Upper lobe of left lung (tissue), 6 donors: ENCODE data around the gene CYFIP1. TPM values are rescaled to one million over a fixed set of nuclear protein-coding genes. Genes with fewer than 3 reads are reported as not detected.

Source experiments
- ATAC-seq, 2 donors: fragments of 200-7000 bp; cut with Tn5 transposase; one replicate each; pipeline ENCODE4 v1.9.1; 2022; ENCODE audit warnings: mild to moderate bottlenecking in 2 of 2, moderate library complexity in 2 of 2; ENCODE audit not compliant: low FRiP score in 2 of 2
- DNase-seq, 2 donors: peaks; one replicate each; pipeline ENCODE4 v3.0.0-alpha.2; 2019 to 2020
- H3K27ac ChIP-seq, 4 donors: fragments of 200-600 bp; sonication (generic); one replicate each; pipeline ENCODE4 v1.5.1; 2016 to 2019
- H3K27me3 ChIP-seq, 4 donors: fragments of 200-600 bp; sonication (generic); one replicate each; pipeline ENCODE4 v1.5.1; 2017 to 2019
- H3K36me3 ChIP-seq, 4 donors: fragments of 200-600 bp; sonication (generic); one replicate each; pipeline ENCODE4 v1.5.1; 2016 to 2019
- H3K4me1 ChIP-seq, 4 donors: fragments of 200-600 bp; sonication (generic); one replicate each; pipeline ENCODE4 v1.5.1; 2018 to 2019
- H3K4me3 ChIP-seq, 4 donors: fragments of 200-600 bp; sonication (generic); one replicate each; pipeline ENCODE4 v1.5.1; 2017 to 2019; ENCODE audit warnings: mild to moderate bottlenecking in 2 of 4, moderate library complexity in 1 of 4
- H3K9me3 ChIP-seq, 4 donors: fragments of 200-600 bp; sonication (generic); one replicate each; pipeline ENCODE4 v1.5.1; 2018 to 2019
- EP300 ChIP-seq, 4 donors: sonication (generic); formaldehyde crosslinking; IDR thresholded peaks; one replicate each; pipeline ENCODE4 v1.5.1; 2017; ENCODE audit warnings: antibody characterized with exemption in 4 of 4, control low read depth in 2 of 4
- POLR2A ChIP-seq, 4 donors: fragments of 450-650 bp; IDR thresholded peaks; one replicate each; pipeline ENCODE4 v1.5.1; 2016 to 2017; ENCODE audit warnings: antibody characterized with exemption in 4 of 4, mild to moderate bottlenecking in 2 of 4
- POLR2AphosphoS5 ChIP-seq, 2 donors: sonication (generic); formaldehyde crosslinking; IDR thresholded peaks; one replicate each; pipeline ENCODE4 v1.5.1; 2017; ENCODE audit warnings: antibody characterized with exemption in 2 of 2
- WGBS, 2 donors: methylation state at CpG; one replicate each; pipeline ENCODE4 v1.1.5; 2017 to 2018; 5-methylcytosine and 5-hydroxymethylcytosine counted together
- total RNA-seq, 6 donors: library from RNA; depleted of rRNA in 4 of 6; stranded (reverse); fragments of >200 nt in 4 of 6; gene quantifications; one replicate each; pipeline versions ENCODE4 v1.1.0 to v1.2.1, GENCODE V29; 2016 to 2021
- TF ChIP-seq, protein P1 (sequence below), 6 experiments: fragments of 450-650 bp in 4 of 6; fragments of 200-600 bp in 2 of 6; sonication (generic) in 2 of 6; IDR thresholded peaks; one replicate each; pipeline ENCODE4 v1.5.1; 2016 to 2019; ENCODE audit warnings: antibody characterized with exemption in 6 of 6
- donor health status: DM: no; HTN: no; CAD: no; lungs with moderate emphysema.
- donor health status: DM: no; HTN: yes; CAD: no; lungs with severe emphysema.

The CYFIP1 gene
- total RNA-seq, 6 donors from 2014 or later = 100 to 171 (median 136) TPM

DNA sequence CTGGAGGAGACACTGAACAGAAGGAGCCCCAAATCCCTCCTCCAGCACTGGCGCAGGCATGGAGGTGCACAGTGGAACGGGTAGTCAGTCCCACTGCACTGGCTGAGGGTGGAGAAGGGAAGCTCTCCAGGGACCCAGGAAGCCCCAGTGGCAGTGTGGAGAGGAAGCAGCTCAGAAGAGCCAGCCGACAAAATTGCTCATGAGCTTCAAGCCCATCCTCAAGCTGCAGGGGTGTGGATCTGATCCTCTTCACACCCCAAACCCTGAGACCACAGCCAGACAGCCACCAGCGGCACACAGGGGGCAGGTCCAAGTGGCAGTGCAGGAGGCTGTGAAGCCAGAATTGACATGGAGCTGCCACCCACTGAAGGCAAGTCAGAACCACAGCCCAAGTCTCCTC lies 32.1 kb downstream of the CYFIP1 start:
- DNase-seq (no peak), ATAC-seq (no peak)
- Histone ChIP-seq H3K4me1 (peaks cover 32 to 37% (median 36%) of the 10 kb centered on the region in 4 donors), H3K27ac (peak overlapping the region in 3 of 4 donors; percentile 21 to 73 (median 36)), H3K27me3 (no peaks in the 10 kb centered on the region), H3K9me3 (no peaks in the 10 kb centered on the region), H3K4me3 (no peak overlapping the region), H3K36me3 (peaks cover 7 to 40% (median 25%) of the 10 kb centered on the region in 4 donors)
- 64% methylated on average over 4 of the region's 4 CpGs; no CpG with 5 or more reads in 1 of the 2 donors for WGBS, 2 donors
- no peak for TF ChIP-seq POLR2A (IDR thresholded peaks at IDR 0.05)
- no peak for TF ChIP-seq POLR2AphosphoS5 (IDR thresholded peaks at IDR 0.05)
- TF ChIP-seq EP300 (IDR thresholded peaks at IDR 0.05) = no peak
- TF ChIP-seq, protein P1, sequence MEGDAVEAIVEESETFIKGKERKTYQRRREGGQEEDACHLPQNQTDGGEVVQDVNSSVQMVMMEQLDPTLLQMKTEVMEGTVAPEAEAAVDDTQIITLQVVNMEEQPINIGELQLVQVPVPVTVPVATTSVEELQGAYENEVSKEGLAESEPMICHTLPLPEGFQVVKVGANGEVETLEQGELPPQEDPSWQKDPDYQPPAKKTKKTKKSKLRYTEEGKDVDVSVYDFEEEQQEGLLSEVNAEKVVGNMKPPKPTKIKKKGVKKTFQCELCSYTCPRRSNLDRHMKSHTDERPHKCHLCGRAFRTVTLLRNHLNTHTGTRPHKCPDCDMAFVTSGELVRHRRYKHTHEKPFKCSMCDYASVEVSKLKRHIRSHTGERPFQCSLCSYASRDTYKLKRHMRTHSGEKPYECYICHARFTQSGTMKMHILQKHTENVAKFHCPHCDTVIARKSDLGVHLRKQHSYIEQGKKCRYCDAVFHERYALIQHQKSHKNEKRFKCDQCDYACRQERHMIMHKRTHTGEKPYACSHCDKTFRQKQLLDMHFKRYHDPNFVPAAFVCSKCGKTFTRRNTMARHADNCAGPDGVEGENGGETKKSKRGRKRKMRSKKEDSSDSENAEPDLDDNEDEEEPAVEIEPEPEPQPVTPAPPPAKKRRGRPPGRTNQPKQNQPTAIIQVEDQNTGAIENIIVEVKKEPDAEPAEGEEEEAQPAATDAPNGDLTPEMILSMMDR (IDR thresholded peaks at IDR 0.05) = no peak

DNA sequence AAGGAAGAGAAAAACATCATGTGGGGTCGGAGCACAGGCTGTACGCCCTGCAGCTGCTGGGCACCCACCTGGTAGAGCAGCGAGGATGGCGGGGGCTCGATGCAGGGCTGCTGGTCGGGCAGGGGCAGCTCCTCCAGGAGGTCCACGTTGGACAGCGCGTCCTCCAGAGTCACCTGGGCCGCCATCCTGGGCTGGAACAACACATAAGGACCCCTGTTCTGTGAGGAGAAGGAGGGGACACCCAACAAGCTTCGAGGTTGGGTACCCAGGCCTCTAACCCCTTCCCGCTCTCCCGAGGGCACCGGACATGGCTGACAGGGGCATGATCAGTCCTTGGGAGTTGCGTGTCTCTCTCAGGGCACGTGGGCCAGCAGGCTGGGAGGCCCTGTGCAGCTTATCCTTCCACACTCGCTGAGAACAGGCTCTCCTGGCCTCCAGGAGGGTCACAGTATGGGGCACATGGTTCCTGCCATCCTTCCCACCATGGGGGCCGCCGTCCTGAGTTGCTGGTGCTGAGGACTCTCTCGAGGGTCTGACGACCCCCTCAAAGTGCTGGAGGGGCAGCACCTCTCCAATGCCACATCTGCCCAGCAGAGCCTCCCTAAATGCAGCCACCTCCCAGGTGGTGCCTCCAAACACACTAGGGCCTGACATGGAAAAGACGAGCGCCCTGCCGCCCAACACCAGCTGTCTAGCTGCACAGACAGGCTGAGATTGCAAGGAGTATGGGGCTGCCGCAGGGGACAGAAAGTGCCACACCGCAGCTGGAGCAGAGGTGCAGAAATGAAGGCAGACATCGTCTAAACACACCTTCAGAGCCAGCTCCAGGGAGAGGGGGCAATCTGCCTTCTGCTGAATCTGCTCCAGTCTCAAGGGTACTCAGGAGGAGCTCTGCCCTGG lies 32.8 kb downstream of the CYFIP1 start:
- no peak for ATAC-seq
- 89 to 95% methylated on average over 7 to 26 of the region's 27 CpGs for WGBS, 2 donors
- TF ChIP-seq EP300 (IDR thresholded peaks at IDR 0.05) (no peak), POLR2A (IDR thresholded peaks at IDR 0.05) (no peak), POLR2AphosphoS5 (IDR thresholded peaks at IDR 0.05) (no peak)
- TF ChIP-seq, protein P1 (IDR thresholded peaks at IDR 0.05) = no peak

DNA sequence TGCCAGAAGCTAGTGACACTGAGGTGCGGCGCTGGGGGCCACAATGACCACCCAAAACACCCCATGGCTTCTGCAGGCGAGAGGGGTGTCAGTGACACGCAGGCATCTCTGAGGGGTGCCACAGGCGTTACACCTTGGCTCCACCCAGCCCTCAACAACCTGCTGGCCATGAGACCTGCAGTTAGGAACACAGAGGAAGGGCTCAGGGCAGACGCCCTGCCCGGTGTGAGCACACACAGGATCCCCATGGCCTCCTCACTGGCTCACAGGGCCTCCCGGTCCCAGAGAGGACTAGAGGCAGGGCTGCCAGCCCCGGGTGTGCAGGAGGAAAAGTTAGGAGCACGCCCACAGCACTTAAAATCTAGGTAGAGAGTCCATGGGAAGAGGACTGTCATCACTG lies 35.1 kb downstream of the CYFIP1 start:
- Histone ChIP-seq H3K27me3 (no peaks in the 10 kb centered on the region), H3K4me3 (no peak overlapping the region), H3K27ac (no peak overlapping the region), H3K9me3 (no peaks in the 10 kb centered on the region), H3K4me1 (peaks cover 15 to 21% (median 17%) of the 10 kb centered on the region in 4 donors), H3K36me3 (peaks cover 15 to 68% (median 49%) of the 10 kb centered on the region in 4 donors)
- no peak for DNase-seq
- no peak for TF ChIP-seq POLR2AphosphoS5 (IDR thresholded peaks at IDR 0.05)
- TF ChIP-seq EP300 (IDR thresholded peaks at IDR 0.05) = no peak
- TF ChIP-seq, protein P1 (IDR thresholded peaks at IDR 0.05) = no peak
- TF ChIP-seq POLR2A (IDR thresholded peaks at IDR 0.05) = no peak
- ATAC-seq = no peak
- 91 to 96% methylated on average over 6 to 10 of the region's 10 CpGs for WGBS, 2 donors

More for the DNA sequence above, 32.8 kb downstream of the CYFIP1 start:
- Histone ChIP-seq H3K27ac (peak overlapping the region in 3 of 4 donors; percentile 21 to 73 (median 36)), H3K4me3 (no peak overlapping the region), H3K9me3 (no peaks in the 10 kb centered on the region), H3K4me1 (peaks cover 31 to 33% (median 32%) of the 10 kb centered on the region in 4 donors), H3K27me3 (no peaks in the 10 kb centered on the region), H3K36me3 (peaks cover 14 to 47% (median 32%) of the 10 kb centered on the region in 4 donors)
- peak in 1 of 2 donors; percentile 63 for DNase-seq

DNA sequence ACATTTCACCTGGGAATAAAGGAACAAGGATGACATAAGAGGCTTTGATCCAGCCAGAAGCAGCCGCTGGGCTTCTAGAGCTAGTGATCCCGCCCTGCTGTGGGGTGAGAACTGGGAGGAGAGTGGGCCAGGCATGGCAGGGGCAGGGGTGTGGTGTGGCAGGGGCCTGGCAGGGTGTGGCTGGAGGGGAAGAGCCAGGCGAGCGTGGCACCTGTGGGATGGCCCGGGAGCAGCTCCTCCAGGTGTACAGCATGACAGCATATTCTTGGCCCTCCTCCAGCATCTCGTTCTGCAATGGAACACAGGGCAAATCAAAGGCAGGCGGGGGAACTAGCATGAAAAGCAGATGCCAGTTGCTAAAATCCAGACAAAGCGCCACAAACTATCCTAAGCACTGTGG lies 35.5 kb downstream of the CYFIP1 start:
- ATAC-seq = peak in 1 of 2 donors; percentile 12
- 86 to 91% methylated on average over 7 to 8 of the region's 8 CpGs for WGBS, 2 donors
- H3K27ac ChIP-seq = no peak overlapping the region
- DNase-seq = no peak
- peaks cover 11 to 20% (median 14%) of the 10 kb centered on the region in 4 donors for H3K4me1 ChIP-seq
- no peaks in the 10 kb centered on the region for H3K9me3 ChIP-seq
- H3K36me3 ChIP-seq = peaks cover 15 to 68% (median 49%) of the 10 kb centered on the region in 4 donors
- no peaks in the 10 kb centered on the region for H3K27me3 ChIP-seq
- TF ChIP-seq POLR2AphosphoS5 (IDR thresholded peaks at IDR 0.05) (no peak), EP300 (IDR thresholded peaks at IDR 0.05) (no peak), POLR2A (IDR thresholded peaks at IDR 0.05) (no peak)
- TF ChIP-seq, protein P1 (IDR thresholded peaks at IDR 0.05) = no peak
- H3K4me3 ChIP-seq = no peak overlapping the region
